ACHN (cell line): ENCODE data around the gene TBC1D9B.

ENCODE experiments used
- DNase-seq: peaks from one replicate; pipeline ENCODE4 v3.0.0-alpha.2; 2015
- in situ Hi-C: cut with HindIII; loops from 2 replicates; pipeline ENCODE4 v1.10.0; 2017; ENCODE audit warnings: low sequenced_read_pairs, low pct_ligation_motif_present, low pct_unique_long_range_greater_than_20kb

The TBC1D9B gene

GRCh38 chr5:179907556-179908324 lies at the start of gene TBC1D9B:
TBC1D9B (minus strand) TSS chr5:179907897; CDS start chr5:179907821, 76 bp downstream.
- peak; percentile 59 for DNase-seq
- in situ Hi-C loops, result no loop called here

DNA sequence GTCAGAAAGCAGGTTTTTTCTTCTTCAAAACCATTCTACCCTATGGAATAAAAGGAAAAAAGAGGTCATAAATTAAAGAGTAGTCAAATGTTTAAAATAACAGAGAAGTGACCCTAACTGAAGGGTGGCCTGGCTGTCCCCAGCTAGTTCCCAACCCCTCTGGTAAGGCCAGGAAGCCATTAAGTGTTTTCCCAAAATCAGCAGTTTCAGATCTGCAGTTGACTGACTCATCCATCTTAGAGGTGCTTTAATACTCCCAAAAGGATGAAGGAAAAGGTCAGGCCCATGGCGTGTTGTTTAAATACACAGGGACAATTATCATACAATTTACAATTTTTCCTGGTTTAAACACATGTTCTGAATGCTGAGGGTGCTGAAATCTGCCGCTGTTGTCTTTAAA lies 47.9 kb upstream of the TBC1D9B start:
- in situ Hi-C loops, result no loop called here
- DNase-seq, result no peak

DNA sequence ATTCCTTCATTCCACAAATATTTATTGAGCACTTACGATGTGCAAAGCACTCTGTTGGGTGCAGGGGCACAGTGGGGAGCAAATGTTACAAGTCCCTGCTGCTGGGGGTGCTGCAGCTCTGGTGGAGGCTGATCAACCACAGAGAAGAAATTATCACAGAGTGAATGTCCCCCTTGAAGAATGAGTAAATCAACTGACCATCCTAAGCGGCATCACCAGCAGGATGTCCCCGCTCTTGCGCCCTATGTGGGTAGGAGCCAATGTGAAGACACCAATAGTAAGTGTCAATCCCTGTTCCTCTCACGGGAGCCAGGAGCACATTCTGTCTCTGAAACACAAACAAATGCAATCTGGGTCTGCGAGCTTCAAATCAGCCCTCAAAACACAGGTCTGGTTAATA lies 47.4 kb upstream of the TBC1D9B start:
- in situ Hi-C loops, result no loop called here
- no peak for DNase-seq

DNA sequence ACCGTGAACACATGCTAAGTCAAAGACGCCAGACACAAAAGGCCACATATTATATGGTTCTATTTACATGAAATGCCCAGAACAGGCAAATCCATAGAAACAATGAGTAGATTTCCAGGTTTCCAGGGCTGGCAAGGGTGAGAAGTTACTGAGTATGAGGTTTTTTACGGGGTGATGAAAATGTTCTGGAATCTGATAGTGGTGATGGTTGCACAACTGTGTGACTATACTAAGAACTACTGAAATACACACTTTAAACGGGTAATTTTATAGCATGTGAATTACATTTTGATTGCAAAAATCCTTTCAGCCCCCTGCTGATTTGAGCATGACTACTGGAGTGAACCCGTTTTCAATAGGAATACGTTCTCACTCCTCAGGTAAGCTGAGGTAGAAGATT lies 46.7 kb upstream of the TBC1D9B start:
- no peak for DNase-seq
- in situ Hi-C loops, result no loop called here

GRCh38 chr5:179953987-179954386 lies 46.3 kb upstream of the TBC1D9B start:
- in situ Hi-C loops, result no loop called here
- no peak for DNase-seq

GRCh38 chr5:179936976-179937681 lies 29.4 kb upstream of the TBC1D9B start:
- in situ Hi-C loops, result no loop called here
- DNase-seq, result no peak

DNA sequence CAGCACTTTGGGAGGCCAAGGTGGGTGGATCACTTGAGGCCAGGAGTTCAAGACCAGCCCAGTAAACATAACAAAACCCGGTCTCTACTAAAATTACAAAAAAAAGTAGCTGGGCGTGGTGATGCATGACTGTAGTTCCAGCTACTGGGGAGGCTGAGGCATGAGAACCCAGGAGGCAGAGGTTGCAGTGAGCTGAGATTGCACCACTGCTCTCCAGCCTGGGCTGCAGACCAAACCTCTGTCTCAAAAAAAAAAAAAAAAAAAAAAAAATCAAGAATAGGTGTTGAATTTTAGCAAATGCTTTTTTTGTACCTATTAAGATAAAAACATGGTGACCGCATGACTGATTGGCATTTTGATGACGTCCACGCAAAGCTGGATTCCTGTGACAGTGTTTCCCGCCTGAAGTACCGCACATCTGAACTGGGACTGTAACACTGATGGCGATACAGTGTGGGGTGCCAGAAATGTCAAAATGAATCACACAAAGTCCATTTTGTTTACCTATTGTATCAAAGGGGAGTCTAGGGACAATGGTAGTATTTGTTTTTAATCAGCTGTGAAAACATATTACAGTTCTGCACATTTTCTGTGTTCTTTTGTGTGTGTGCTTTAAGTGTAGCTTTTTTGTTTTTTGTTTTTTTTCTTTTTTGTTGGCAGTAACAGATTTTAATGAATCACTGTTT lies 23.2 kb upstream of the TBC1D9B start:
- in situ Hi-C loops, result no loop called here

GRCh38 chr5:179927824-179928223 lies 20.1 kb upstream of the TBC1D9B start:
- in situ Hi-C loops, result no loop called here

More for the DNA sequence above, 23.2 kb upstream of the TBC1D9B start:
- no peak for DNase-seq

GRCh38 chr5:179926657-179927056 lies 19.0 kb upstream of the TBC1D9B start:
- DNase-seq, result no peak
- in situ Hi-C loops, result no loop called here

More at GRCh38 chr5:179927824-179928223, 20.1 kb upstream of the TBC1D9B start:
- DNase-seq, result no peak

DNA sequence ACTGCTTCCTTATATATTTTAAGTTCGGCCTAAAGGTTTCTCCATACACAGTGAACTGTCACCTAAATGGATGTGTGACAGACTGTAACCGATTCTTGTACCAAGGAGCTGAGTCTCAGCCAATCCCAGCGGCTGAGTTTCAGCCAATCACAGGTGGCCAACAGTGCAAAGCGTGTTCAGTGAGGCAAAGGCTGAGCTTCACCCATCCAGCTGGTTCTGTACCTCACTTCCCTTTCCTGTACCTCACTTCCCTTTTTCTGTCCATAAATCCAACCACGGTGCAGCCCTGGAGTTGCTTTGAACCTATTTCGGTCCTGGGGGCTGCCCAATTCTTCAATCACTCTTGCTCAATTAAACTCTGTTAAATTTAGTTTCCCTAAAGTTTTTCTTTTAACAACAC lies 15.7 kb upstream of the TBC1D9B start:
- no peak for DNase-seq
- in situ Hi-C loops, result no loop called here

DNA sequence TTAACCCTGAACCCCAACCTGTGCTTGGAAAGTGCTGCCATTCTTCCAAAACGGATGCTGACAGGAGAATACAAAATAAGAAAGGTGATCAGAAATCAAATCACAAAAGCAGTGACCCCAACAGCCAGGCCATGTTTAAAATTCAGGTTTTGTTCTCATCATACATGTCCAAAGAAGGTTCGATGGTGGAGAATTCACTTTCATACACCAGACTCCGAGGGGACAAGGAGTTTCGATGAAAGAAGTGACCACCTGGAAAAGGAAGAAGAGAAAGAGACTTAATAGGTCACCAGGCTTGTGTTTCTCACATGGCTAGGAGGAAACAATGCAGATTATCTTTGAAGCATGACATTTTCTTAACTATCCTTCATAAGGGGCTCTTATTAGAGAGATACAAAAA lies 12.5 kb upstream of the TBC1D9B start:
- in situ Hi-C loops, result no loop called here
- DNase-seq, result no peak

DNA sequence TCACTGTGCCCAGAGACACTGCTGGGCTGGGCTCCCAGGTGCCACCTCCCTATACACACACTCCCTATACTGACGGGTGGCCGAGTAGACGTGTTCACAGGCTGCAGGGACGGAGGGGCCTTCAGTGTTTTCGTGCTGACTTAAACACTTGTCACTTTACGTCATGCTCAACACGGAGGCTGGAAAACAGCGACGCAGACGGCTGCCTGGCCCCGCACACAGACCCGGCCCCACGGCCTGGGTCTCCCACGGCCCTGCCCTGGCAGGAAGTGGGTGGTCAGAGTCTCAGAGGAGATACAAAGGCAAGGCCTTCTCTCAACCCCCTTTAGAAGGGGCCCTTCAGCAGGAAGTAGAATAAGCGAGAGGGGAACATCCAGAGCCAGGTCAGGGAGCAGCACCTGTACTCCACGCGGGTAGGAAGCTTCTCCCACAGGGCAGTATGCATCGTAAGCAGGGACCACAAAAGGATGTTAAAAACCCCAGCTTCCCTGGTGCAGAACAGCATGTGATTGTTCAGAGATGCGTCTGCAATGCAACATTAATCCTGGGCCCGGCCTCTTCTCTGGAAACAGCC lies 11.9 kb upstream of the TBC1D9B start:
- DNase-seq, result no peak
- in situ Hi-C loops, result no loop called here

GRCh38 chr5:179918742-179919486 lies 11.2 kb upstream of the TBC1D9B start:
- in situ Hi-C loops, result no loop called here
- no peak for DNase-seq

- in situ Hi-C loops, result no loop called here
- no peak for DNase-seq
Observed at GRCh38 chr5:179916523-179916922, 8.8 kb upstream of the TBC1D9B start.

GRCh38 chr5:179915406-179915935 lies 7.8 kb upstream of the TBC1D9B start:
- in situ Hi-C loops, result no loop called here
- DNase-seq, result no peak

GRCh38 chr5:179914032-179914755 lies 6.5 kb upstream of the TBC1D9B start:
- no peak for DNase-seq
- in situ Hi-C loops, result no loop called here

- no peak for DNase-seq
Observed at GRCh38 chr5:179913461-179913860, 5.8 kb upstream of the TBC1D9B start.

DNA sequence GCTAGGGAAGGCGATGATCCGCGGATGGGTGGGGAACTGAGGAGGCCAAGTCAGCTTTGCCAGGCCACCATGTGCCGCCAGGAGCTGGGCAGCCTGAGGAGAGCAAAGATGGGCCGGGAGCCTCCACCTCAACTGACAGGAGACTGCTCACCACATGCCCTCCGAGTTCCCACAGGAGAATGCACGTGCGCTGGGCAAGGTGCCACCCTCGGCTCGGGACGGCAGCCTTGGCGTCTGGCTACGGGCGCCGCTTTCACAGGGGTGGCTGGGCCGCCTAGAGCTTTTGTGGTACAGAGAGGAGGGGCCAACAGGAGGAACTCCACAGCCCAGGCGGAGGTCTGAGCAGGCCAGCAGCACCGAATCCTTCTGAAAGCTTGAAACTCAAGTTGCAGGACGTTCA lies 5.3 kb upstream of the TBC1D9B start:
- no peak for DNase-seq
- in situ Hi-C loops, result no loop called here

More at GRCh38 chr5:179913461-179913860, 5.8 kb upstream of the TBC1D9B start:
- in situ Hi-C loops, result no loop called here
